K562 (cell line): ENCODE data around the gene PRKAR2B. TPM values are rescaled to one million over a fixed set of nuclear protein-coding genes. Genes with fewer than 3 reads are reported as not detected.

Experiments used
- CREB3L1 ChIP-seq: fragments of 450-650 bp; IDR thresholded peaks from 2 replicates; pipeline ENCODE4 v1.6.1; 2014; ENCODE audit warnings: low read depth, mild to moderate bottlenecking, moderate library complexity, borderline replicate concordance
- CSDE1 ChIP-seq, 2 experiments: fragments of 450-650 bp; IDR thresholded peaks; 2 replicates each; pipeline ENCODE4 v1.6.1; 2016; ENCODE audit warnings: mild to moderate bottlenecking in 1 of 2
- DACH1 ChIP-seq: fragments of 450-650 bp; IDR thresholded peaks from 2 replicates; pipeline ENCODE4 v1.6.1; 2018; ENCODE audit not compliant: partially characterized antibody
- DPF2 ChIP-seq: fragments of 450-650 bp; IDR thresholded peaks from 2 replicates; pipeline ENCODE4 v1.6.1; 2016
- ETV1 ChIP-seq: fragments of 450-650 bp; conservative IDR thresholded peaks from 2 replicates; pipeline ENCODE4 v1.6.1; 2016; ENCODE audit warnings: missing genetic modification characterization, control low read depth, low read depth, missing compliant biosample characterization
- FOSL1 ChIP-seq: fragments of 200-800 bp; sonication (Bioruptor generic); conservative IDR thresholded peaks from 2 replicates; pipeline ENCODE4 v1.6.1; 2016; ENCODE audit warnings: missing genetic modification characterization, missing compliant biosample characterization
- GTF2A2 ChIP-seq: IDR thresholded peaks from 2 replicates; pipeline ENCODE4 v1.6.1; 2016; ENCODE audit warnings: mild to moderate bottlenecking, missing genetic modification characterization, missing compliant biosample characterization
- HDAC2 ChIP-seq: fragments of 450-650 bp; IDR thresholded peaks from 2 replicates; pipeline ENCODE4 v1.6.1; 2016; ENCODE audit warnings: mild to moderate bottlenecking
- KLF10 ChIP-seq: fragments of 250-450 bp; sonication (Bioruptor Pico); IDR thresholded peaks from 2 replicates; pipeline ENCODE4 v1.6.1; 2021; ENCODE audit warnings: matching md5 sums
- MEF2D ChIP-seq: conservative IDR thresholded peaks from 2 replicates; pipeline ENCODE4 v1.6.1; 2016; ENCODE audit warnings: low read depth, missing genetic modification characterization, missing compliant biosample characterization
- PHF8 ChIP-seq: fragments of 200-600 bp; sonication (generic); IDR thresholded peaks from 2 replicates; pipeline ENCODE4 v1.6.1; 2012; ENCODE audit warnings: mixed run types, mild to moderate bottlenecking, inconsistent platforms, low read length, moderate library complexity, borderline replicate concordance
- RBM15 ChIP-seq: fragments of 200-400 bp; formaldehyde crosslinking; IDR thresholded peaks from 2 replicates; pipeline ENCODE4 v1.6.1; 2018; ENCODE audit warnings: mild to moderate bottlenecking, low read length, moderate library complexity; ENCODE audit not compliant: insufficient read depth
- RFX1 ChIP-seq: fragments of 450-650 bp; IDR thresholded peaks from 2 replicates; pipeline ENCODE4 v1.6.1; 2016; ENCODE audit warnings: mild to moderate bottlenecking, moderate library complexity
- RUNX1 ChIP-seq: sonication (generic); IDR thresholded peaks from 2 replicates; pipeline ENCODE4 v1.6.1; 2016; ENCODE audit warnings: antibody characterized with exemption, low read depth
- SNRNP70 ChIP-seq: fragments of 200-400 bp; formaldehyde crosslinking; optimal IDR thresholded peaks from 2 replicates; pipeline ENCODE3; 2017; ENCODE audit warnings: low read depth, low read length
- STAT6 ChIP-seq: sonication (generic); formaldehyde crosslinking; IDR thresholded peaks from 2 replicates; pipeline ENCODE4 v1.8.1; 2023; ENCODE audit warnings: mild to moderate bottlenecking, missing genetic modification reagents
- TCFL5 ChIP-seq: fragments of 250-450 bp; sonication (Bioruptor Pico); conservative IDR thresholded peaks from 2 replicates; pipeline ENCODE4 v1.6.1; 2021; ENCODE audit warnings: mild to moderate bottlenecking, moderate library complexity, matching md5 sums
- ZC3H11A ChIP-seq: IDR thresholded peaks from 2 replicates; pipeline ENCODE4 v1.6.1; 2012; ENCODE audit warnings: low read depth, low read length, improper control_type of control experiment
- ZFP1 ChIP-seq: fragments of 450-650 bp; formaldehyde crosslinking; IDR thresholded peaks from 2 replicates; pipeline ENCODE4 v1.4.0; 2020; ENCODE audit warnings: mild to moderate bottlenecking, mixed read lengths
- ZNF507 ChIP-seq: conservative IDR thresholded peaks from 2 replicates; pipeline ENCODE4 v1.6.1; 2017; ENCODE audit warnings: missing genetic modification characterization, missing compliant biosample characterization
- ZNF592 ChIP-seq: fragments of 450-650 bp; IDR thresholded peaks from 2 replicates; pipeline ENCODE4 v1.6.1; 2017; ENCODE audit warnings: antibody characterized with exemption, mild to moderate bottlenecking
- ZNF76 ChIP-seq: fragments of 250-450 bp; sonication (Bioruptor Pico); IDR thresholded peaks from 2 replicates; pipeline ENCODE4 v1.4.0; 2020; ENCODE audit warnings: mild to moderate bottlenecking, moderate library complexity, borderline replicate concordance
- ZNF766 ChIP-seq: fragments of 200-800 bp; sonication (Bioruptor generic); conservative IDR thresholded peaks from 2 replicates; pipeline ENCODE4 v1.6.1; 2016; ENCODE audit warnings: missing genetic modification characterization, missing compliant biosample characterization
- ZNF79 ChIP-seq: fragments of 250-450 bp; sonication (Bioruptor Pico); IDR thresholded peaks from 2 replicates; pipeline ENCODE4 v1.4.0; 2020; ENCODE audit warnings: low read depth, mild to moderate bottlenecking, moderate library complexity
- polyA plus RNA-seq, 8 experiments: library from polyadenylated mRNA; depleted of rRNA in 4 of 8; stranded (reverse) in 5 of 8; unstranded in 3 of 8; fragments of >200 nt; fragmentation: Nextera tagmentation in 2 of 8; fragmentation: Illumina TruSeq in 1 of 8; extraction: Ambion mirVana in 2 of 8; extraction: Trizol in 1 of 8; gene quantifications; 2 replicates each; pipeline versions ENCODE4 v1.2.1 to v1.2.3, GENCODE V29; 2011 to 2014; ENCODE audit warnings: inconsistent platforms in 1 of 8, missing spikeins in 1 of 8
- total RNA-seq, 7 experiments: library from RNA; depleted of rRNA in 6 of 7; stranded (reverse); fragments of >200 nt in 6 of 7; fragmentation: Illumina TruSeq in 2 of 7; extraction: Trizol in 2 of 7; gene quantifications; 2 replicates each; pipeline versions ENCODE4 v1.2.1 to v1.2.3, GENCODE V29; 2011 to 2021; ENCODE audit warnings: low replicate concordance in 1 of 7

Gene PRKAR2B
- total and polyA plus RNA-seq, 9 of the 15 experiments (the other 6 are each of a cell fraction or from before 2014, with no cell fraction given) = 59.0 to 173 (median 129) TPM

GRCh38 chr7:107078517-107078966 is 34.0 kb downstream of the PRKAR2B start (continued):
- TF ChIP-seq ZNF592 (0 out of 2 replicates have a peak, but pooled peaks have one; percentile 7), KLF10 (CRISPR knock-in tag) (no peak), DACH1 (peak; percentile 81), ZFP1 (CRISPR knock-in tag) (no peak), ZNF766 (CRISPR knock-in tag) (no peak), DPF2 (no peak), ZNF76 (CRISPR knock-in tag) (0 out of 2 replicates have a peak, but pooled peaks have one; percentile 36), HDAC2 (no peak), STAT6 (CRISPR knock-in tag) (no peak), CSDE1 (IDR thresholded peaks at IDR 0.05) (no peak), FOSL1 (tag) (peak; percentile 68), MEF2D (tag) (no peak), ZC3H11A (no peak), PHF8 (no peak), RBM15 (no peak), SNRNP70 (no peak), GTF2A2 (no peak), TCFL5 (CRISPR knock-in tag) (no peak), ZNF79 (CRISPR knock-in tag) (no peak), CREB3L1 (0 out of 2 replicates have a peak, but pooled peaks have one; percentile 31), RFX1 (no peak), ZNF507 (tag) (no peak), RUNX1 (no peak), ETV1 (tag) (no peak)
